Measurements from ENCODE around the gene RPL13.

Gene RPL13

DNA sequence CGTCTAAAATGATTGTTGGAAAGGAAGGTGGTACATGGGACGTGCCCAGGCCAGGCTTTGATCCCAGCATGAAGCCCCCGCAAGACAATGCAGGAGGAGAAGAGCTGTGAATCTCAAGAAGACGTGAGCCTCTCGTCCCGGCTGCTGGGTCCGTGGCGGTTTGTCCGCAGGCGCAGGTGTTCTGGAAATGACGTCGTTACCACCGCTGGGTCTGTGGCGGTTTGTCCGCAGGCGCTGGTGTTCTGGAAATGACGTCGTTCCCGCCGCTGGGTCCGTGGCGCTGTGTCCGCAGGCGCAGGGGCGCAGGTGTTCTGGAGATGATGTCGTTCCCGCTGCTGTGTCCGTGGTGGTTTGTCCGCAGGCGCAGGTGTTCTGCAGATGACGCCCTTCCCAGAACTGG, 38.2 kb upstream of the RPL13 start:
- no peak overlapping the region for H3K27ac ChIP-seq

DNA sequence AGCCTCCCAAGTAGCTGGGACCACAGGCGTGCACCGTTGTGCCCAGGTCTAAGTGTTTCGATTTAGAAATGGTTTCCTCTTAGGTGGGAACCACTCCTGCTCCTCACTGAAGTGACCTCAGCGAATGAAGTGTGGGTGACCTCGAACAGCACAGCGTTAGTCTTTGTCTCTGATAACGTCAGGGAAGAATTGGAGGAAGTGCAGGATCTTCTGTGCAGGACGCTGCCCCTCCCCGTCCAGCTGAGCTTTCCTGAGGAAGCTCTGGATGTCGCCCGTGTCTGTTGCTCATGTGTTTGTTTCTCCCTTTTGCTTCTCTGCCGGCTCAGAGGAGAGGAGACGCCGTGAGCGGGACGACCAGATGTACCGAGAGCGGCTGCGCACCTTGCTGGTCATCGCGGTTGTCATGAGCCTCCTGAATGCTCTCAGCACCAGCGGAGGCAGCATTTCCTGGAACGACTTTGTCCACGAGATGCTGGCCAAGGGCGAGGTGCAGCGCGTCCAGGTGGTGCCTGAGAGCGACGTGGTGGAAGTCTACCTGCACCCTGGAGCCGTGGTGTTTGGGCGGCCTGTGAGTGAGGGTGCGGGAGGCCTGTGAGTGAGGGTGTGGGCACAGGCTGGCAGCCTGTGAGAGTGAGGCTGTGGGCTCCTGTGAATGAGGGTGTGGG, 36.7 kb upstream of the RPL13 start:
- no peak for TF ChIP-seq CTCF (IDR thresholded peaks at IDR 0.05)
- H3K36me3 ChIP-seq: peaks cover 84% of the 10 kb centered on the region
- no peaks in the 10 kb centered on the region for H3K9me3 ChIP-seq
- no peaks in the 10 kb centered on the region for H3K27me3 ChIP-seq
- no peak overlapping the region for H3K4me3 ChIP-seq (ENCODE audit: low read depth in 1 of 2, low read length in 1 of 2)
- no peaks in the 10 kb centered on the region for H3K4me1 ChIP-seq (ENCODE audit: control insufficient read depth in 1 of 2, insufficient read depth in 1 of 2, low read depth in 1 of 2, low read length in 1 of 2)
- no peak overlapping the region for H3K27ac ChIP-seq

More for the DNA sequence above, 38.2 kb upstream of the RPL13 start:
- H3K36me3 ChIP-seq: peaks cover 88% of the 10 kb centered on the region
- H3K9me3 ChIP-seq: no peaks in the 10 kb centered on the region
- H3K4me1 ChIP-seq (ENCODE audit: control insufficient read depth in 1 of 2, insufficient read depth in 1 of 2, low read depth in 1 of 2, low read length in 1 of 2): no peaks in the 10 kb centered on the region
- H3K4me3 ChIP-seq (ENCODE audit: low read depth in 1 of 2, low read length in 1 of 2): no peak overlapping the region
- no peaks in the 10 kb centered on the region for H3K27me3 ChIP-seq
- no peak for TF ChIP-seq CTCF (IDR thresholded peaks at IDR 0.05)

- H3K27ac ChIP-seq: no peak overlapping the region
- no peaks in the 10 kb centered on the region for H3K9me3 ChIP-seq
- H3K36me3 ChIP-seq: peaks cover 91% of the 10 kb centered on the region
- no peak for TF ChIP-seq CTCF (IDR thresholded peaks at IDR 0.05)
- no peaks in the 10 kb centered on the region for H3K27me3 ChIP-seq
- H3K4me1 ChIP-seq (ENCODE audit: control insufficient read depth in 1 of 2, insufficient read depth in 1 of 2, low read depth in 1 of 2, low read length in 1 of 2): no peaks in the 10 kb centered on the region
- H3K4me3 ChIP-seq (ENCODE audit: low read depth in 1 of 2, low read length in 1 of 2): no peak overlapping the region
Measured at GRCh38 chr16:89525146-89525913, 35.2 kb upstream of the RPL13 start.

DNA sequence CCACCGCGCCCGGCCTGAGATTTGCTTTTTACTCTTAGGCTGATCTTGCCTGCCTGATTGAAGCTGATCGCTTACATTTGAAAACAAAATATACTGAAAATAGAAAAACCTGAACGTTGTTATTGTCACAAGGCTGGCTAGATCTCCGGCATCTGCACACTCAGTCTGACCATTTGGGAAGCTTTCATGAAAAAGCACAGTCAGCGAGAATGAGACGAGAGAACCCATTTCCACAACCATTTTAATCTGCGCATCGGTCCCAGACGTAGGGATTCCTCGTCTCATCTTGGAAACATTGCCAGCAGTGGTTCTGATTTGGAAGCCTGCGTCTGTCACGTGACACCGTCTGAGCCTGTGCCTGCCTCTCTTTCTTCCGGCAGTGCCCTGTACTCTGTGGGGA, 31.4 kb upstream of the RPL13 start:
- H3K9me3 ChIP-seq: no peaks in the 10 kb centered on the region
- TF ChIP-seq CTCF (IDR thresholded peaks at IDR 0.05): no peak
- H3K27me3 ChIP-seq: no peaks in the 10 kb centered on the region
- H3K4me3 ChIP-seq (ENCODE audit: low read depth in 1 of 2, low read length in 1 of 2): no peak overlapping the region
- H3K36me3 ChIP-seq: peaks cover 77% of the 10 kb centered on the region
- no peak overlapping the region for H3K27ac ChIP-seq
- peaks cover 24 to 25% of the 10 kb centered on the region in 2 experiments for H3K4me1 ChIP-seq (ENCODE audit: control insufficient read depth in 1 of 2, insufficient read depth in 1 of 2, low read depth in 1 of 2, low read length in 1 of 2)

GRCh38 chr16:89530401-89531381, 29.8 kb upstream of the RPL13 start:
- Histone ChIP-seq H3K27ac (no peak overlapping the region), H3K9me3 (no peaks in the 10 kb centered on the region), H3K4me3 (ENCODE audit: low read depth in 1 of 2, low read length in 1 of 2) (no peak overlapping the region), H3K27me3 (no peaks in the 10 kb centered on the region), H3K4me1 (ENCODE audit: control insufficient read depth in 1 of 2, insufficient read depth in 1 of 2, low read depth in 1 of 2, low read length in 1 of 2) (peaks cover 39% of the 10 kb centered on the region in 2 experiments), H3K36me3 (peaks cover 63% of the 10 kb centered on the region)
- TF ChIP-seq CTCF (IDR thresholded peaks at IDR 0.05): no peak
